Neural cell (in vitro differentiated cells): Measurements from ENCODE around the gene PARD3B. TPM values are rescaled to one million over a fixed set of nuclear protein-coding genes. Genes with fewer than 3 reads are reported as not detected.

Experiments
- H2AFZ ChIP-seq: fragments of 200-600, 300-800 bp; sonication (generic), shearing (Covaris generic); 2 replicates; pipeline ENCODE4 v1.6.0; 2014; ENCODE audit warnings: low read depth, mild to moderate bottlenecking, antibody characterized with exemption, low read length, moderate library complexity
- H3F3A ChIP-seq: fragments of 200-600 bp; shearing (Covaris generic); 2 replicates; pipeline ENCODE4 v1.6.1; 2016; ENCODE audit warnings: mild to moderate bottlenecking, moderate library complexity, mixed read lengths, antibody characterized with exemption, low read length; ENCODE audit not compliant: insufficient read depth, poor library complexity, severe bottlenecking
- H3K27ac ChIP-seq: fragments of 200-600, 300-800 bp; sonication (generic), shearing (Covaris generic); 2 replicates; pipeline ENCODE4 v1.5.1; 2014; ENCODE audit warnings: mild to moderate bottlenecking, low read length, moderate library complexity
- H3K27me3 ChIP-seq: fragments of 300-800, 200-600 bp; sonication (generic), shearing (Covaris generic); 2 replicates; pipeline ENCODE4 v1.6.0; 2014; ENCODE audit warnings: mild to moderate bottlenecking, low read depth, low read length, moderate library complexity; ENCODE audit not compliant: insufficient read depth
- H3K36me3 ChIP-seq: fragments of 300-800, 200-600 bp; sonication (generic), shearing (Covaris generic); 2 replicates; pipeline ENCODE4 v1.5.1; 2014; ENCODE audit warnings: mild to moderate bottlenecking, antibody characterized with exemption, low read length, moderate library complexity; ENCODE audit not compliant: insufficient read depth
- H3K4me2 ChIP-seq: fragments of 300-800, 200-600 bp; sonication (generic), shearing (Covaris generic); 2 replicates; pipeline ENCODE4 v1.6.0; 2014; ENCODE audit warnings: mild to moderate bottlenecking, low read length
- H3K4me3 ChIP-seq: fragments of 300-800, 200-600 bp; sonication (generic), shearing (Covaris generic); 2 replicates; pipeline ENCODE4 v1.5.1; 2014; ENCODE audit warnings: mild to moderate bottlenecking, low read length, moderate library complexity
- H3K79me2 ChIP-seq: fragments of 200-600 bp; shearing (Covaris generic); replicated peaks from 2 replicates; pipeline ENCODE4 v1.6.0; 2014; ENCODE audit warnings: mild to moderate bottlenecking, low read length, moderate library complexity; ENCODE audit not compliant: insufficient read depth
- H3K9ac ChIP-seq: fragments of 300-800, 200-600 bp; sonication (generic), shearing (Covaris generic); 2 replicates; pipeline ENCODE4 v1.6.1; 2016; ENCODE audit warnings: mild to moderate bottlenecking, low read length, mixed read lengths
- H3K9me2 ChIP-seq: fragments of 200-600 bp; shearing (Covaris generic); 2 replicates; pipeline ENCODE4 v1.6.1; 2016; ENCODE audit warnings: mild to moderate bottlenecking, low read length, mixed read lengths; ENCODE audit not compliant: insufficient read depth
- H3K9me3 ChIP-seq: fragments of 200-600, 300-800 bp; sonication (generic), shearing (Covaris generic); 2 replicates; pipeline ENCODE4 v1.6.1; 2016; ENCODE audit warnings: mild to moderate bottlenecking, mixed run types, low read length, moderate library complexity, mixed read lengths
- H4K20me1 ChIP-seq: fragments of 200-600 bp; shearing (Covaris generic); 2 replicates; pipeline ENCODE4 v1.6.1; 2016; ENCODE audit warnings: mild to moderate bottlenecking, mixed run types; ENCODE audit not compliant: insufficient read depth
- CTCF ChIP-seq: fragments of 450-650 bp; IDR thresholded peaks from 2 replicates; pipeline ENCODE4 v1.5.1; 2014; ENCODE audit warnings: antibody characterized with exemption, mild to moderate bottlenecking, moderate library complexity; ENCODE audit not compliant: poor library complexity, severe bottlenecking
- EP300 ChIP-seq: fragments of 450-650 bp; conservative IDR thresholded peaks from 2 replicates; pipeline ENCODE4 v1.6.1; 2014; ENCODE audit warnings: antibody characterized with exemption, mild to moderate bottlenecking, moderate library complexity; ENCODE audit not compliant: poor library complexity, severe bottlenecking
- EZH2 ChIP-seq: fragments of 200-600, 300-800 bp; shearing (Covaris generic), sonication (generic); IDR thresholded peaks from 2 replicates; pipeline ENCODE4 v1.6.1; 2014; ENCODE audit warnings: antibody characterized with exemption, low read length, borderline replicate concordance, mild to moderate bottlenecking; ENCODE audit not compliant: insufficient read depth, poor library complexity, severe bottlenecking
- MXI1 ChIP-seq: fragments of 450-650 bp; conservative IDR thresholded peaks from 2 replicates; pipeline ENCODE4 v1.6.1; 2014; ENCODE audit warnings: antibody characterized with exemption, mild to moderate bottlenecking; ENCODE audit not compliant: poor library complexity, severe bottlenecking
- POLR2AphosphoS5 ChIP-seq: IDR thresholded peaks from 2 replicates; pipeline ENCODE4 v1.6.1; 2012
- RAD21 ChIP-seq: fragments of 450-650 bp; conservative IDR thresholded peaks from 2 replicates; pipeline ENCODE4 v1.6.1; 2014; ENCODE audit warnings: antibody characterized with exemption, mild to moderate bottlenecking, moderate library complexity
- SMC3 ChIP-seq: fragments of 450-650 bp; conservative IDR thresholded peaks from 2 replicates; pipeline ENCODE4 v1.6.1; 2014; ENCODE audit warnings: antibody characterized with exemption, mild to moderate bottlenecking, moderate library complexity; ENCODE audit not compliant: poor library complexity
- TAF1 ChIP-seq: IDR thresholded peaks from 2 replicates; pipeline ENCODE4 v1.6.1; 2012; ENCODE audit warnings: low read depth
- polyA plus RNA-seq: library from polyadenylated mRNA; depleted of rRNA; stranded (reverse); fragments of >200 nt; gene quantifications from 2 replicates; pipeline ENCODE4 v1.2.3, GENCODE V29; 2014
- TF ChIP-seq, protein P1 (sequence below): IDR thresholded peaks from 2 replicates; pipeline ENCODE4 v1.6.1; 2012; ENCODE audit warnings: borderline replicate concordance

Gene PARD3B
- polyA plus RNA-seq, 1 donor from 2014 or later, result 0.54 TPM

DNA sequence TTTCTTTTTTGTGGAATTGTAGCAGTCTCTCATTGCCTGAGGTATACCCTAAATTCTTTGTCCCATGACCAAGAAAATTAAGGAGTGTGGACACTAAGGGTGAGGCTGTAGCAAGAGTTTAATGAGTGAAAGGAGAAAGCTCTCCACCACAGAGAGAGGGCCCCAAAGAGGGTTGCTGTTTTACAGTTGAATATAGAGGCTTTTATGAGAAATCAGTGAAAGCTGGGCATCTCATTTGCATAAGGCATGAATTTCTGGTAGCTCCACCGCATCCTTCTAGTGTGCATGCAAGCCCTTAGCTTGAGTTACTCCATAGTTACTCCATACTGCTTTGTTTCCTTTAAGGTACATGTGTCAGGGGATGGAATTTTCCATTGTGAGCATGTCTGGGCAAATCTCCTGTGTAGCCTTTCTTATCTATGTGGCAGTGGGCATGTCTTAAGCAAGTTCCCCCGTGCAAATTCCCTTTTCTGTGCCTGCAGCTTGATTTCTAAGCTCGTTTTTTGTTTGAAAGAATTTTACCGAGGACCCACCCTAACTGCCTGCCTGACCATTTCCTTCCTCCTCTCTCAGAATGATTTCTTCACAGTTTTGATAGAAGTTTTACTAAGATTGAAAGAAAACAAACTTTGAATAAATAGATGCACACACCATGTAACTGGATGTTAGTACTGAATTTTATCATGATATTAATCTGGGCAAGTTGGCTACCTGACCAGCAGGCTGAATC, 218.9 kb downstream of the PARD3B start:
- no peak overlapping the region for H3K4me3 ChIP-seq
- no peaks in the 10 kb centered on the region for H3K9me2 ChIP-seq
- H3K36me3 ChIP-seq, result no peaks in the 10 kb centered on the region
- H3K27me3 ChIP-seq, result no peaks in the 10 kb centered on the region
- no peaks in the 10 kb centered on the region for H3F3A ChIP-seq
- no peak overlapping the region for H3K27ac ChIP-seq
- peaks cover 3% of the 10 kb centered on the region for H3K9me3 ChIP-seq
- no peak overlapping the region for H3K4me2 ChIP-seq
- H3K79me2 ChIP-seq, result no peaks in the 10 kb centered on the region
- H4K20me1 ChIP-seq, result no peaks in the 10 kb centered on the region
- no peak overlapping the region for H3K9ac ChIP-seq
- TF ChIP-seq SMC3 (no peak), CTCF (no peak), RAD21 (no peak), MXI1 (no peak), EP300 (no peak), EZH2 (no peak), POLR2AphosphoS5 (no peak), TAF1 (no peak)
- TF ChIP-seq, protein P1, sequence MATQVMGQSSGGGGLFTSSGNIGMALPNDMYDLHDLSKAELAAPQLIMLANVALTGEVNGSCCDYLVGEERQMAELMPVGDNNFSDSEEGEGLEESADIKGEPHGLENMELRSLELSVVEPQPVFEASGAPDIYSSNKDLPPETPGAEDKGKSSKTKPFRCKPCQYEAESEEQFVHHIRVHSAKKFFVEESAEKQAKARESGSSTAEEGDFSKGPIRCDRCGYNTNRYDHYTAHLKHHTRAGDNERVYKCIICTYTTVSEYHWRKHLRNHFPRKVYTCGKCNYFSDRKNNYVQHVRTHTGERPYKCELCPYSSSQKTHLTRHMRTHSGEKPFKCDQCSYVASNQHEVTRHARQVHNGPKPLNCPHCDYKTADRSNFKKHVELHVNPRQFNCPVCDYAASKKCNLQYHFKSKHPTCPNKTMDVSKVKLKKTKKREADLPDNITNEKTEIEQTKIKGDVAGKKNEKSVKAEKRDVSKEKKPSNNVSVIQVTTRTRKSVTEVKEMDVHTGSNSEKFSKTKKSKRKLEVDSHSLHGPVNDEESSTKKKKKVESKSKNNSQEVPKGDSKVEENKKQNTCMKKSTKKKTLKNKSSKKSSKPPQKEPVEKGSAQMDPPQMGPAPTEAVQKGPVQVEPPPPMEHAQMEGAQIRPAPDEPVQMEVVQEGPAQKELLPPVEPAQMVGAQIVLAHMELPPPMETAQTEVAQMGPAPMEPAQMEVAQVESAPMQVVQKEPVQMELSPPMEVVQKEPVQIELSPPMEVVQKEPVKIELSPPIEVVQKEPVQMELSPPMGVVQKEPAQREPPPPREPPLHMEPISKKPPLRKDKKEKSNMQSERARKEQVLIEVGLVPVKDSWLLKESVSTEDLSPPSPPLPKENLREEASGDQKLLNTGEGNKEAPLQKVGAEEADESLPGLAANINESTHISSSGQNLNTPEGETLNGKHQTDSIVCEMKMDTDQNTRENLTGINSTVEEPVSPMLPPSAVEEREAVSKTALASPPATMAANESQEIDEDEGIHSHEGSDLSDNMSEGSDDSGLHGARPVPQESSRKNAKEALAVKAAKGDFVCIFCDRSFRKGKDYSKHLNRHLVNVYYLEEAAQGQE, result no peak
- no peak overlapping the region for H2AFZ ChIP-seq

DNA sequence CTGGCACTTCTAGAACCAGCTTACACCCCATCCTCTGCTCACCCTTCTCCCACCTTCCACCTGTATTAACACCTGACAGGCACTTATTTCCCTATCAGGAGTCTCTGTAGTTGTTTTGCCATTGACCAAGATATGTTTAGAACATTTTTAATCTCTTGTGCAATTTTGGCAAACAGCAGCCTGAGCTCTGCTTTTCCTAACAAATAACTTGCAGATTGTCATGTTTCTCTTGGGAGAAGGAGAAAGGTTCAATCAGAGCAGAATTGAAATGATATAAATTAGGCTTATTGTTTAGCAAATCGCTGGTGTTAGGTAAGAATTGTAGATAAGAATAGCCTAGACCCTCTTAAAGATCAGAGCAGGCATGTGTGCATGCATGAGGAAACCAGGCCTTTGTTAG, 225.5 kb downstream of the PARD3B start:
- Histone ChIP-seq H3K27me3 (no peaks in the 10 kb centered on the region), H3F3A (no peaks in the 10 kb centered on the region), H2AFZ (no peak overlapping the region), H3K9ac (no peak overlapping the region), H3K27ac (no peak overlapping the region), H3K4me2 (no peak overlapping the region), H3K79me2 (no peaks in the 10 kb centered on the region), H3K4me3 (no peak overlapping the region), H4K20me1 (no peaks in the 10 kb centered on the region), H3K9me3 (no peaks in the 10 kb centered on the region), H3K36me3 (no peaks in the 10 kb centered on the region), H3K9me2 (no peaks in the 10 kb centered on the region)
- TF ChIP-seq, protein P1, result no peak
- no peak for TF ChIP-seq EZH2
- no peak for TF ChIP-seq CTCF
- no peak for TF ChIP-seq MXI1
- no peak for TF ChIP-seq SMC3
- TF ChIP-seq EP300, result no peak
- no peak for TF ChIP-seq TAF1
- TF ChIP-seq POLR2AphosphoS5, result no peak
- no peak for TF ChIP-seq RAD21
